CD4-positive, alpha-beta memory T cell (primary cell): ENCODE data around the gene FAM217B. TPM values are rescaled to one million over a fixed set of nuclear protein-coding genes. Genes with fewer than 3 reads are reported as not detected.

ENCODE experiments used
- CTCF ChIA-PET: fragments of 350-600 bp; sonication (Branson Sonifier 250); formaldehyde crosslinking; loops from one replicate; lab custom pipeline; 2021; ENCODE audit warnings: inconsistent platforms; ENCODE audit not compliant: partially characterized antibody; lab: Charles Lee
- POLR2A ChIA-PET: fragments of 350-600 bp; sonication (Branson Sonifier 250); formaldehyde crosslinking; loops from one replicate; lab custom pipeline; 2021; ENCODE audit not compliant: partially characterized antibody; lab: Charles Lee
- DNase-seq, 5 donors: peaks; one replicate each; pipeline versions ENCODE4 v3.0.0 to v3.0.0-alpha.2; 2020 to 2022; ENCODE audit warnings: mixed read lengths in 1 of 5
- H3K27ac ChIP-seq: one replicate; pipeline ENCODE4 v1.7.0; 2013; ENCODE audit warnings: low read depth, low read length
- H3K27me3 ChIP-seq: 2 replicates; pipeline ENCODE4 v1.7.0; 2013; ENCODE audit warnings: mild to moderate bottlenecking, low read length, moderate library complexity; ENCODE audit not compliant: insufficient read depth
- H3K36me3 ChIP-seq: 2 replicates; pipeline ENCODE4 v1.7.0; 2013; ENCODE audit warnings: mild to moderate bottlenecking, low read length, moderate library complexity; ENCODE audit not compliant: insufficient read depth
- H3K4me1 ChIP-seq: 2 replicates; pipeline ENCODE4 v1.7.0; 2013; ENCODE audit warnings: mild to moderate bottlenecking, low read length, moderate library complexity; ENCODE audit not compliant: insufficient read depth
- H3K4me3 ChIP-seq, 2 donors: one replicate each; pipeline ENCODE4 v1.7.0; 2013; ENCODE audit warnings: low read length in 2 of 2, mild to moderate bottlenecking in 1 of 2
- H3K9me3 ChIP-seq, 2 donors: one replicate each; pipeline ENCODE4 v1.7.0; 2013; ENCODE audit warnings: low read length in 2 of 2, control low read depth in 1 of 2; ENCODE audit not compliant: control insufficient read depth in 1 of 2
- H3K27ac Mint-ChIP-seq, 7 donors: one replicate each; pipeline ENCODE4 v1.8.0; 2020 to 2021; ENCODE audit warnings: mixed read lengths in 7 of 7, mild to moderate bottlenecking in 6 of 7, inconsistent platforms in 3 of 7, moderate library complexity in 3 of 7
- H3K27me3 Mint-ChIP-seq, 2 donors: one replicate each; pipeline ENCODE4 v1.8.0; 2020 to 2021; ENCODE audit warnings: mixed read lengths in 2 of 2
- H3K36me3 Mint-ChIP-seq, 2 donors: one replicate each; pipeline ENCODE4 v1.8.0; 2020 to 2021; ENCODE audit warnings: mixed read lengths in 2 of 2, inconsistent platforms in 1 of 2, mild to moderate bottlenecking in 1 of 2
- H3K4me1 Mint-ChIP-seq, 4 donors: one replicate each; pipeline ENCODE4 v1.8.0; 2020 to 2021; ENCODE audit warnings: mixed read lengths in 4 of 4, mild to moderate bottlenecking in 1 of 4
- H3K4me3 Mint-ChIP-seq, 8 donors: one replicate each; pipeline ENCODE4 v1.8.0; 2020 to 2021; ENCODE audit warnings: mixed read lengths in 8 of 8, mild to moderate bottlenecking in 7 of 8, moderate library complexity in 6 of 8, inconsistent platforms in 3 of 8
- H3K9me3 Mint-ChIP-seq, 8 donors: one replicate each; pipeline ENCODE4 v1.8.0; 2020 to 2021; ENCODE audit warnings: mixed read lengths in 8 of 8, mild to moderate bottlenecking in 5 of 8, inconsistent platforms in 3 of 8, moderate library complexity in 1 of 8
- intact Hi-C: fragments of 100-400 bp; cut with micrococcal nuclease; formaldehyde crosslinking; loops from one replicate; pipeline ENCODE4 v1.15.1; 2023
- polyA plus RNA-seq, 2 donors: library from polyadenylated mRNA; unstranded; fragments of 300-500 nt; fragmentation: Illumina TruSeq; gene quantifications; one replicate each; pipeline ENCODE4 v1.2.3, GENCODE V29; 2021
- total RNA-seq, 2 experiments: library from RNA; stranded (reverse); gene quantifications; one replicate each; pipeline ENCODE4 v1.2.3, GENCODE V29; 2021

The FAM217B gene
- total and polyA plus RNA-seq, 4 experiments from 2014 or later: 13.4 to 44.1 (median 34.3) TPM

- Histone ChIP-seq H3K4me1 (peaks cover 57% of the 10 kb centered on the region), H3K27me3 (no peaks in the 10 kb centered on the region), H3K27ac (no peak overlapping the region), H3K36me3 (peaks cover 6% of the 10 kb centered on the region), H3K9me3 (no peaks in the 10 kb centered on the region), H3K4me3 (no peak overlapping the region)
- H3K9me3 Mint-ChIP-seq: no peaks in the 10 kb centered on the region
- intact Hi-C loops: no loop called here
- H3K27ac Mint-ChIP-seq: peak overlapping the region; percentile 73 to 89 (median 82)
- no peaks in the 10 kb centered on the region for H3K27me3 Mint-ChIP-seq
- ChIA-PET POLR2A (no interaction called here), CTCF (interaction anchor here (8.4 kb wide), 1 partner anchor 10 kb away, joined by 120 read pairs; no protein-coding TSS in a partner anchor)
- peaks cover 5 to 24% of the 10 kb centered on the region in 2 donors for H3K36me3 Mint-ChIP-seq
- no peak for DNase-seq
- H3K4me1 Mint-ChIP-seq: peaks cover 33 to 61% (median 47%) of the 10 kb centered on the region in 4 donors
- H3K4me3 Mint-ChIP-seq: peak overlapping the region; percentile 79 to 90 (median 86)
Observed at GRCh38 chr20:59938221-59938620, 2.0 kb upstream of the FAM217B start.

- H3K27ac ChIP-seq: no peak overlapping the region
- peaks cover 57% of the 10 kb centered on the region for H3K4me1 ChIP-seq
- ChIA-PET CTCF (interaction anchor here (1.3 to 8.4 kb wide), 3 partner anchors 9 to 324 kb away, joined by 3 to 120 read pairs (median 5); no protein-coding TSS in a partner anchor), POLR2A (interaction anchor here (3.3 kb wide), 1 partner anchor 11 kb away, joined by 39 read pairs; no protein-coding TSS in a partner anchor)
- Mint-ChIP-seq H3K9me3 (no peaks in the 10 kb centered on the region), H3K4me3 (peak overlapping the region; percentile 79 to 90 (median 86)), H3K4me1 (peaks cover 33 to 61% (median 47%) of the 10 kb centered on the region in 4 donors), H3K27ac (peak overlapping the region; percentile 73 to 89 (median 82)), H3K36me3 (peaks cover 5 to 26% of the 10 kb centered on the region in 2 donors), H3K27me3 (no peaks in the 10 kb centered on the region)
- intact Hi-C loops: no loop called here
- no peaks in the 10 kb centered on the region for H3K9me3 ChIP-seq
- H3K36me3 ChIP-seq: peaks cover 9% of the 10 kb centered on the region
- no peak overlapping the region for H3K4me3 ChIP-seq
- DNase-seq: no peak
- no peaks in the 10 kb centered on the region for H3K27me3 ChIP-seq
Observed at GRCh38 chr20:59938696-59939051, 1.5 kb upstream of the FAM217B start.

DNA sequence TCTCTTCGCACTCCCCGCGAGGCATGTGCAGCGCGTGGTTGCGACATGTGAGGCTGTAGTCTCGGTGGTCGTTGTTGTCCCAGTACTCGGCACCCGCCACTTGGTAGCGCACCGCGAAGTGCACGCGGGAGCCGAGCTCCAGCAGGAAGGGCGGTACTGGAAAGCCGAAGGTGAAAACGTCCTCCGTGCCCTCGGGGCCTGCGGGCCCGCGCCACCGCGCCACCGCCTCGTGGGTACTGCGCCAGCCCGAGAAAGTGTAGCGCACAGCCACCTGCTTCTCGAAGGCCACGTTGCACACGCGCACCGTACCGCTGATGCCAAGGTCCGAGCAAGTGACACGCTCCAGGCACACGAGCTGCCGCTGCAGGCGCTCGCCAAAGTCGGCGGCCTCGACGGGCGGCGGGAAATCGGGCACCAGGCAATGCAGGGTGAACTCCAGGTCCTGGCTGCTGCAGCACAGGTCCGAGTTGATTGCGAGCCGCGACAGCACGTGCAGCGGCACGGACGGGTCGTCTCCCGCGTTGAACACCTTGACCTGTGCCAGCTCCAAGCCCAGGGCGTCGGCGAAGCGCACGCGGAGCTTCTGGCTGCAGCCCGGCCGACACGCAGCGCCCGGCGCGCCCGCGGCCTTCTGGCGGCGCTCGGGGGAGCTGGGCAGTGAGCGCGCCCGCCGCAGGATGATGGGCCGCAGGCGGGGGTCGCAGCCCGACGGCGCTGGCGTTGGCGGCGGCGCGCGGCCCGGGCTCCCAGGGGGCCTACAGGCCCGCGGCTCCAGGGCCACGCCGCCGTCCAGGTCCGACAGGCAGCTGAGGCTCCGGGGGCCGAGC is 924 bp upstream of the FAM217B start:
- H3K36me3 Mint-ChIP-seq: peaks cover 9 to 31% of the 10 kb centered on the region in 2 donors
- peak overlapping the region; percentile 79 to 99 (median 88) for H3K4me3 Mint-ChIP-seq
- POLR2A ChIA-PET: interaction anchor here (1.1 to 3.3 kb wide), 5 partner anchors 11 to 1289 kb away, joined by 4 to 39 read pairs (median 4); partner anchors contain the start of gene STX16
- H3K27me3 Mint-ChIP-seq: no peaks in the 10 kb centered on the region
- Histone ChIP-seq H3K36me3 (peaks cover 14% of the 10 kb centered on the region), H3K4me1 (peaks cover 54% of the 10 kb centered on the region), H3K27ac (peak overlapping the region; percentile 87), H3K27me3 (no peaks in the 10 kb centered on the region), H3K9me3 (no peaks in the 10 kb centered on the region), H3K4me3 (peak overlapping the region in 1 of 2 donors; percentile 95)
- CTCF ChIA-PET: interaction anchor here (1.3 to 8.4 kb wide), 8 partner anchors 9 to 324 kb away, joined by 3 to 120 read pairs (median 4); no protein-coding TSS in a partner anchor
- peaks cover 33 to 59% (median 46%) of the 10 kb centered on the region in 4 donors for H3K4me1 Mint-ChIP-seq
- DNase-seq: peak in 2 of 5 donors; percentile 2 to 4
- intact Hi-C loops: no loop called here
- peak overlapping the region in 6 of 7 donors; percentile 52 to 89 (median 81) for H3K27ac Mint-ChIP-seq
- H3K9me3 Mint-ChIP-seq: no peaks in the 10 kb centered on the region

DNA sequence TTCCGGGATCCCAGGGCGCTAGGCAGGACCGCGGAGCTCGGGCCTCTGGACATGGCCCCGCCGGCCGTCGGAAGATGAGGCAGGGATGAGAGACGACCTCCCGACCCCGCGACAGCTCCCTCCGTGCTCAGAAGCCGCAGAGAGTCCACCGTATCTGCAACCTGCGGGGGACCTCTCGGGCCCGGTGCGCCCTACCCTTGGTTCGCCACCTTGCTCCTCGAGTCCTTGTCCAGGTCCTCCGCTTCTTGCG is 385 bp upstream of the FAM217B start:
- peaks cover 34 to 60% (median 46%) of the 10 kb centered on the region in 4 donors for H3K4me1 Mint-ChIP-seq
- Histone ChIP-seq H3K4me3 (peak overlapping the region; percentile 87 to 95), H3K4me1 (peaks cover 52% of the 10 kb centered on the region), H3K27me3 (no peaks in the 10 kb centered on the region), H3K36me3 (peaks cover 20% of the 10 kb centered on the region), H3K9me3 (no peaks in the 10 kb centered on the region), H3K27ac (peak overlapping the region; percentile 87)
- H3K4me3 Mint-ChIP-seq: peak overlapping the region; percentile 90 to 99 (median 96)
- H3K9me3 Mint-ChIP-seq: no peaks in the 10 kb centered on the region
- ChIA-PET CTCF (interaction anchor here (0.6 to 2.4 kb wide), 12 partner anchors 9 to 1289 kb away, joined by 3 to 19 read pairs (median 4); partner anchors contain the start of gene CDH26), POLR2A (interaction anchor here (0.8 to 3.3 kb wide), 7 partner anchors 10 to 1289 kb away, joined by 3 to 39 read pairs (median 4); partner anchors contain the start of gene STX16)
- DNase-seq: no peak
- peaks cover 14 to 36% of the 10 kb centered on the region in 2 donors for H3K36me3 Mint-ChIP-seq
- no peaks in the 10 kb centered on the region for H3K27me3 Mint-ChIP-seq
- H3K27ac Mint-ChIP-seq: peak overlapping the region; percentile 64 to 93 (median 83)
- intact Hi-C loops: loop anchor here (1.0 to 2.0 kb wide), 2 partner anchors 9 to 117 kb away; no protein-coding TSS in a partner anchor

- Histone ChIP-seq H3K36me3 (peaks cover 26% of the 10 kb centered on the region), H3K4me1 (peaks cover 52% of the 10 kb centered on the region), H3K4me3 (peak overlapping the region; percentile 87 to 95), H3K9me3 (no peaks in the 10 kb centered on the region), H3K27ac (peak overlapping the region; percentile 87), H3K27me3 (no peaks in the 10 kb centered on the region)
- intact Hi-C loops: loop anchor here (1.0 to 2.0 kb wide), 2 partner anchors 8 to 116 kb away; no protein-coding TSS in a partner anchor
- POLR2A ChIA-PET: interaction anchor here (0.7 to 3.3 kb wide), 7 partner anchors 9 to 1288 kb away, joined by 3 to 39 read pairs (median 4); no protein-coding TSS in a partner anchor
- CTCF ChIA-PET: interaction anchor here (1.0 to 2.4 kb wide), 9 partner anchors 8 to 323 kb away, joined by 3 to 19 read pairs (median 4); partner anchors contain the start of gene CDH26
- Mint-ChIP-seq H3K4me3 (peak overlapping the region; percentile 90 to 99 (median 97)), H3K9me3 (no peaks in the 10 kb centered on the region), H3K27ac (peak overlapping the region; percentile 93 to 99 (median 97)), H3K36me3 (peaks cover 20 to 41% of the 10 kb centered on the region in 2 donors), H3K4me1 (peaks cover 35 to 54% (median 45%) of the 10 kb centered on the region in 4 donors), H3K27me3 (no peaks in the 10 kb centered on the region)
- no peak for DNase-seq
Observed at GRCh38 chr20:59940956-59941294, 736 bp downstream of the FAM217B start.

DNA sequence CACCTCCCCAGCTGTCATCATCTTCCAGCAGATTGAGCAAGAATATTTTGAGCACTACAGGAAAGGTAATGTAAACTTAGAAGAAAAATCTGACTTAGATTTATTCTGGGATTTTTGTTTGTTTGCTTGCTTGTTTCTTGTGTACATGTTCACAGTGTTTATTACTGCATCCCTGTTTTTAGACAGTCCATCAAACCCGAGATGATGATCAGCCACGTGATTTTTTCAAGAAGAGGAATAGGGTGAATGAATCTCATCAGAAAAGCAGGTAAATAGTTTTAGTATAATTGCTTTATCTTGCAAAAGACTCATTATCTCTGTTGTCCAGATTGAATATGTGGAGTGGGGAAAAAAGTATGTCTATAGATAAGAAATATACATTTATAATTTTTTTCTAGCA is 2.1 kb downstream of the FAM217B start:
- H3K27ac Mint-ChIP-seq: peak overlapping the region in 2 of 7 donors; percentile 15 to 93
- POLR2A ChIA-PET: no interaction called here
- peaks cover 42% of the 10 kb centered on the region for H3K4me1 ChIP-seq
- H3K4me1 Mint-ChIP-seq: peaks cover 28 to 47% (median 36%) of the 10 kb centered on the region in 4 donors
- H3K4me3 Mint-ChIP-seq: peak overlapping the region in 5 of 8 donors; percentile 3 to 47 (median 21)
- peaks cover 21 to 46% of the 10 kb centered on the region in 2 donors for H3K36me3 Mint-ChIP-seq
- no peaks in the 10 kb centered on the region for H3K9me3 ChIP-seq
- no peak overlapping the region for H3K4me3 ChIP-seq
- no peaks in the 10 kb centered on the region for H3K9me3 Mint-ChIP-seq
- no peaks in the 10 kb centered on the region for H3K27me3 ChIP-seq
- CTCF ChIA-PET: interaction anchor here (0.9 kb wide), 1 partner anchor 320 kb away, joined by 3 read pairs; no protein-coding TSS in a partner anchor
- peaks cover 26% of the 10 kb centered on the region for H3K36me3 ChIP-seq
- H3K27me3 Mint-ChIP-seq: no peaks in the 10 kb centered on the region
- no peak overlapping the region for H3K27ac ChIP-seq
- no peak for DNase-seq
- intact Hi-C loops: no loop called here
